Left ventricle myocardium inferior (tissue), 1 donor: ENCODE measurements around the gene STOML3. TPM values are rescaled to one million over a fixed set of nuclear protein-coding genes. Genes with fewer than 3 reads are reported as not detected.

Experiments
- DNase-seq: peaks from one replicate; pipeline ENCODE4 v3.0.0-alpha.2; 2020
- H3K27ac ChIP-seq: fragments of 200-600 bp; replicated peaks from 2 replicates; pipeline ENCODE4 v1.8.0; 2021
- H3K27me3 ChIP-seq: fragments of 200-600 bp; 2 replicates; pipeline ENCODE4 v1.8.0; 2021; ENCODE audit warnings: low read depth
- H3K36me3 ChIP-seq: fragments of 200-600 bp; 2 replicates; pipeline ENCODE4 v1.8.0; 2021
- H3K4me1 ChIP-seq: fragments of 200-600 bp; 2 replicates; pipeline ENCODE4 v1.8.0; 2021
- H3K4me3 ChIP-seq: fragments of 200-600 bp; 2 replicates; pipeline ENCODE4 v1.8.0; 2021; ENCODE audit warnings: mild to moderate bottlenecking, moderate library complexity
- H3K9me3 ChIP-seq: fragments of 200-600 bp; replicated peaks from 2 replicates; pipeline ENCODE4 v1.8.0; 2021
- intact Hi-C: fragments of 100-400 bp; cut with micrococcal nuclease; formaldehyde crosslinking; loops from one replicate; pipeline ENCODE4 v1.11.0; 2022
- total RNA-seq: library from RNA; stranded (reverse); fragmentation: NEBNext Ultra II Directional; extraction: Animal tissue kit (Norgen Biotek cat#: 25700); gene quantifications from one replicate; pipeline ENCODE4 v1.2.1, GENCODE V29; 2021
- TF ChIP-seq, protein P1 (sequence below): fragments of 200-600 bp; IDR thresholded peaks from 2 replicates; pipeline ENCODE4 v1.8.0; 2021; ENCODE audit warnings: antibody characterized with exemption, mild to moderate bottlenecking, borderline replicate concordance
- donor health status: DM: no; HTN: yes; CAD: no; lungs with severe emphysema.

Gene STOML3
- total RNA-seq, 1 donor from 2014 or later, result not detected

DNA sequence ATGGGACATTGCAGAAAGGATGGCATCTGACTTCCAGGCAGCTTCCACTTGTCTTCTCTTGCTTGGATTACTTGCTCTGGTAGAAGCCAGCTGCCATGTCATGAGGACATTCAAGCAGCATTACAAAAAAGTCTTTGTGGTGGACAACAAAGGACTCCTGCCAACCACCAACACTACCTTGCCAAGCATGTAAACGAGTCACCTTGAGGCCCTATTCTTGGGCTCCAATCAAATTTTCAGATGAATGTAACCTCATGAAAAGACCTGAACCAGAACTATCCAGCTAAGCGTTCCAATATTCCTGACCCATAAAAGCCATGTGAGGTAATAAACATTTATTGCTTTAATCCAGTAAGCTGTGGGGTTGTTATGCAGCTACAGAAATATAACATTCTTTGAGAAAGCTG is 34.8 kb upstream of the STOML3 start:
- Histone ChIP-seq H3K27ac (no peak overlapping the region), H3K4me1 (peaks cover 6% of the 10 kb centered on the region), H3K36me3 (peaks cover 82% of the 10 kb centered on the region), H3K4me3 (no peak overlapping the region), H3K27me3 (no peaks in the 10 kb centered on the region), H3K9me3 (no peaks in the 10 kb centered on the region)
- no peak for DNase-seq
- intact Hi-C loops, result no loop called here
- TF ChIP-seq, protein P1, sequence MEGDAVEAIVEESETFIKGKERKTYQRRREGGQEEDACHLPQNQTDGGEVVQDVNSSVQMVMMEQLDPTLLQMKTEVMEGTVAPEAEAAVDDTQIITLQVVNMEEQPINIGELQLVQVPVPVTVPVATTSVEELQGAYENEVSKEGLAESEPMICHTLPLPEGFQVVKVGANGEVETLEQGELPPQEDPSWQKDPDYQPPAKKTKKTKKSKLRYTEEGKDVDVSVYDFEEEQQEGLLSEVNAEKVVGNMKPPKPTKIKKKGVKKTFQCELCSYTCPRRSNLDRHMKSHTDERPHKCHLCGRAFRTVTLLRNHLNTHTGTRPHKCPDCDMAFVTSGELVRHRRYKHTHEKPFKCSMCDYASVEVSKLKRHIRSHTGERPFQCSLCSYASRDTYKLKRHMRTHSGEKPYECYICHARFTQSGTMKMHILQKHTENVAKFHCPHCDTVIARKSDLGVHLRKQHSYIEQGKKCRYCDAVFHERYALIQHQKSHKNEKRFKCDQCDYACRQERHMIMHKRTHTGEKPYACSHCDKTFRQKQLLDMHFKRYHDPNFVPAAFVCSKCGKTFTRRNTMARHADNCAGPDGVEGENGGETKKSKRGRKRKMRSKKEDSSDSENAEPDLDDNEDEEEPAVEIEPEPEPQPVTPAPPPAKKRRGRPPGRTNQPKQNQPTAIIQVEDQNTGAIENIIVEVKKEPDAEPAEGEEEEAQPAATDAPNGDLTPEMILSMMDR, result no peak

DNA sequence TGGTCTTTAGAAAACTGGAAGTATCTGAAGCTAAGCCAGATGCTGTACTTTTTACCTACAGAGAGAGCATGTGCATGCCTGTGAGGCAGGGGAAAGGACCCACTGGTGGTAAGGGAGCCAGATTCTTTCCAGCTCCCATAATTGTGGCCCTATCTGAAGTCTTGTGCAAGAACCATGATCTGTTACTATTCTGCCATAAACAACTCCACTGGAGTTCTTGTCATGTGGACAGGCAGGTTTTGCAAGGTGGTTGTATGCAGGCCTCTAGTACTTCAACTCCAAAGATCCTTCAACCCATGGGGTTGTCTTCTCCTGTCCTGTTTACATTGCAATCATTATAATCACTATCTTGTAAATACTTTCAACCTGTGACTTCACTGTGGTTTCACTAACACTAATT is 33.1 kb upstream of the STOML3 start:
- DNase-seq, result no peak
- no peak overlapping the region for H3K4me3 ChIP-seq
- no peaks in the 10 kb centered on the region for H3K27me3 ChIP-seq
- intact Hi-C loops, result no loop called here
- H3K36me3 ChIP-seq, result peaks cover 87% of the 10 kb centered on the region
- H3K27ac ChIP-seq, result no peak overlapping the region
- H3K9me3 ChIP-seq, result no peaks in the 10 kb centered on the region
- peaks cover 6% of the 10 kb centered on the region for H3K4me1 ChIP-seq
- TF ChIP-seq, protein P1, result no peak

DNA sequence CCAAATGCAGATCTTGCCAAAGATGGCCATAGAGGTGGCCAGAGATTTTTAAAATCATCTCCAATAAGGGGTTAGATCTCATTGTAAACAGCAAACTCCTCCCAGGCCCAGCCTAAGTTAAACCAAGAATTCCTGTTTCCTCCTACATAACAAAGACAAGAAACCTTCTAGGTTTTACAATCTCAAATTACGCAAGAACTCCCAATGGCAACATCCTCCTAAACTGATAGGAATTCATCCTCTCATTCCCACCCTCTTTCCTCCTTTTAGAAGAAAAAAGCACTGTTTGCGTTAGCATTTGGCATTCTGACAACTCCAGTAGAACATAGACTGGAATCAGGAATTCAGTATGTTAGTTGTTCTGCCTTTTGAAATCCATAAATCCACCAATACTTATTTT is 32.7 kb upstream of the STOML3 start:
- H3K27me3 ChIP-seq, result no peaks in the 10 kb centered on the region
- intact Hi-C loops, result no loop called here
- H3K36me3 ChIP-seq, result peaks cover 83% of the 10 kb centered on the region
- no peak overlapping the region for H3K4me3 ChIP-seq
- TF ChIP-seq, protein P1, result no peak
- H3K27ac ChIP-seq, result no peak overlapping the region
- peaks cover 6% of the 10 kb centered on the region for H3K4me1 ChIP-seq
- DNase-seq, result no peak
- no peaks in the 10 kb centered on the region for H3K9me3 ChIP-seq

DNA sequence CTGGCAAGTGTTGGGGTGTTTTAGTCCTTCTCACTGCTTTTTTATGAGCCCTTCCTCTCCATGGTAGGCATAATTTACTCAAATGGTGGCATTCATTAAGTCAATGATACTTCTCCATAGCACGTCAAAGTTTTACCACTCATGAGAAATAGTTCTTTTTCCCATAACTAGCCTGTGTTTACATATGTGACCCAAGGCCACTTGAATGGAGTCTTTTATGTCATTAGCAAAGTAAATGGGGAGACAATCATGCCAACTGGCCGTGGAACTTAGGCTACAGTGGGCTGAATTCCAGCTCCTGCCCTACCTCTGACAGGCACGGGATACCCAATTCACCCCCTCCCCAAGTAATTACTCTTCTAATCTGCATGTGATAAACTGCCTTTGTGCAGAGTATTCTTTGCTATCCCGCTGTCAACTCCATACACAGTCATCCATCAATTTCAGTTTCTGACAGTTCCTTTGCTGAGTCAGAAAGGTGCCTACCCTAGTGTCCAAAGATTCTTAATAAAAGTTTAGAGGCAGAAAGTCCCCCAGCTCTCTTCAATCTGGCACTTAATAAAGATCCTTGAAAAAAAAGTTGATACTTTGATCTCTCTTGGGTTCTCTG is 30.3 kb upstream of the STOML3 start:
- Histone ChIP-seq H3K27ac (no peak overlapping the region), H3K4me3 (no peak overlapping the region), H3K36me3 (peaks cover 81% of the 10 kb centered on the region), H3K9me3 (no peaks in the 10 kb centered on the region), H3K4me1 (peaks cover 6% of the 10 kb centered on the region), H3K27me3 (no peaks in the 10 kb centered on the region)
- TF ChIP-seq, protein P1, result no peak
- DNase-seq, result no peak
- intact Hi-C loops, result no loop called here

DNA sequence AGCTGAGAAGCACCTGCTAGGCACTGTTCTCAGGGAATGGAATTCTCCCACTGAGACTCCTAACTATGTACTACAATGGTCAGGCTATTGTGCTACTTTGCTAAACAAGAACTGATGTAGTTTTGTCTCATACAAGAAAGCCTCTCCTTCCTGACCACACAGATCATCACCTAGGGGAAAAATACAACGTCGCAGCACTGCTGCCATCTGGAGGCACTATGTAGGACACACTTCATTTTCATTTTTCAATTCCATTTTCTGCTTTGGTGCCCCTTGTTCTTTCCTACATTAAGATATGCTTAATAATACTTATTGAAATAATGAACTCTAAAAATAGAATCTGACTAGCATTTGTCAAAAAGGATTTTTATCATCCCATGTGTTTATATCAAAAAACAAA is 26.2 kb upstream of the STOML3 start:
- TF ChIP-seq, protein P1, result peak; percentile 55
- Histone ChIP-seq H3K9me3 (no peaks in the 10 kb centered on the region), H3K4me1 (no peaks in the 10 kb centered on the region), H3K4me3 (no peak overlapping the region), H3K27ac (no peak overlapping the region), H3K36me3 (peaks cover 79% of the 10 kb centered on the region), H3K27me3 (no peaks in the 10 kb centered on the region)
- DNase-seq, result no peak
- intact Hi-C loops, result no loop called here
